ENCODE measurements around the gene LCN10. TPM values are rescaled to one million over a fixed set of nuclear protein-coding genes. Genes with fewer than 3 reads are reported as not detected.
"Not testable (repeated sequence)": the region's sequence is repeated elsewhere in the genome, so short reads cannot be mapped to it uniquely, and the experiment has no call there.

The LCN10 gene
- total RNA-seq, 5 donors from 2014 or later (not counting 1 experiment from before 2014, with no cell fraction given) = 1.3 to 2.8 (median 2.2) TPM

DNA sequence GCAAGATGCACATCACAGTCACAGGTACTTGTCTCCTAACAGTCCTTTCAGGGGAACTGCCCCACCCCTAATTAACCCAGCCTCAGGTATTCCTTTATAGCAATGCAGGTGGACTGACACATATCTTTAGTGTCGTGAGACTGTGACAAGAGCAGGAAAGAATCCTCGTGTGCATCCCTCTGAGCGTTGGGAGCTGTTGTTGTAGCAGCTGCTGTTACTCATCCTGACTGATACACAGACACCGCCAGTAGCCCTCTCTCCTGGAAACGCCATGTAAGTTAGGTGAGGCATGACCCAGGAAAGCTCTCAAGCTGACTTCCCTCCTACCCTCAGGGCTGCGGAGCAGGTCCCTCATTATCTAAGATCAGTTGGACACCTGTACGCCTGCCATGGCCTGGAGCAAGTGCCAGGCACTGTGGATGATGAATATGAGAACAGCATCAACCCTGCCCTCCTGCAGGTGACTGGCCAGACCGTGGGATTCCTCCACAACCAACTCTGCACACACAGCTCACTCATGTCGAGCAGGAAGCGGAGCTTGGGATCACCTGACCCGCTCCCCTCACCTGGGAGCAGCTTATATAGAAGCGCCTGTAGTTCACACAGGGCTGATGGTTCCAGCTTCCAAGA, 31.8 kb upstream of the LCN10 start:
- 87% methylated on average over 8 of the region's 12 CpGs for WGBS (ENCODE audit: insufficient coverage)
- POLR2A ChIA-PET = no interaction called here
- DNase-seq = no peak

DNA sequence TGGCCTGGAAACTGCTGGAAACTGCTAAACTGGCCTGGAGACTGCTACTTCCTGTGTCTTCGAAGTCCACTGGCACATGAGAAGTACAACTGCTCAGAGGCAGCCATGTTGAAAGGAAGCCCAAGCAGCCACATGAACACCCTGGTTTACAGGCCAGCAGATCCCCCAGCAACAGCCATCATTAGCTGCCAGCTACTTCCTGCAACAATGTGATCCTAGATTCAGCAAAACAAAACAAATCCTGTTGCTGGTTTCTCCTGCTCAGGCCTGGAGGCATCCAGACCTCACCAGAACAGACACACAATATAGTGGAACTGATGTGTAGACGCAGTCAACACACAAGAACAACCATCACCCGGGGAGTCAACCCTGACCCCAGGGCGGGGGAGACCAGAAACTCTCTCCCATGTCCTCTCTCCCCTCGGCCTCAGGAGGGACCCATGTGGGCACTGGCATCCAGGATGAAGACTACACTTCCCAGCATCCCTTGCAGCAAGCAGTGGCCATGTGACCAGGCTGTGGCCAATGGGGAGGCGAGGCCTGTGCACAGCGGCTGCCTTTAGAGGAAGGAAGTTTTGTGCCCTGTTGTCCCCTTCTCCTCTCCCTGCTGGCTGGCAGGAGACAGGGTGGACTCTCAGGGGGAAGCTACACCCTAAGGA, 30.8 kb upstream of the LCN10 start:
- Histone ChIP-seq H3K9me3 (no peaks in the 10 kb centered on the region), H3K27me3 (replicated peaks in 1 of 2; ENCODE audit: control insufficient read depth in 2 of 2, extremely low read depth in 1 of 2, insufficient read depth in 2 of 2, low read length in 1 of 2) (peaks cover 0 to 31% of the 10 kb centered on the region in 2 experiments), H3K36me3 (ENCODE audit: control insufficient read depth in 2 of 2, extremely low read depth in 1 of 2, insufficient read depth in 1 of 2, low read length in 1 of 2) (no peaks in the 10 kb centered on the region), H3K4me3 (ENCODE audit: control insufficient read depth in 1 of 2, extremely low read depth in 1 of 2, low read length in 1 of 2) (no peak overlapping the region), H3K27ac (ENCODE audit: low read length) (no peak overlapping the region), H3K4me1 (ENCODE audit: control insufficient read depth in 1 of 2, extremely low read depth in 1 of 2, insufficient read depth in 2 of 2, low read length in 2 of 2) (peaks cover 0 to 4% of the 10 kb centered on the region in 2 experiments)
- Mint-ChIP-seq H3K27me3 (peaks cover 8 to 24% of the 10 kb centered on the region in 2 donors), H3K4me1 (peaks cover 0 to 5% (median 2%) of the 10 kb centered on the region in 3 donors), H3K27ac (peak overlapping the region in 1 of 2 donors; percentile 39), H3K9me3 (peaks cover 0 to 6% (median 0%) of the 10 kb centered on the region in 3 donors), H3K36me3 (no peaks in the 10 kb centered on the region), H3K4me3 (no peak overlapping the region)
- POLR2A ChIA-PET = no interaction called here
- DNase-seq (peak in 1 of 35 experiments; percentile 10), ATAC-seq (replicated peaks in 1 of 4) (peak; percentile 37 to 71 (median 44))
- CTCF ChIA-PET = no interaction called here
- WGBS (ENCODE audit: insufficient coverage) = 62% methylated on average over 5 of the region's 7 CpGs

More for the DNA sequence above, 31.8 kb upstream of the LCN10 start:
- no peak for ATAC-seq (replicated peaks in 1 of 4)
- H3K4me1 ChIP-seq (ENCODE audit: control insufficient read depth in 1 of 2, extremely low read depth in 1 of 2, insufficient read depth in 2 of 2, low read length in 2 of 2) = peaks cover 0 to 4% of the 10 kb centered on the region in 2 experiments
- H3K4me1 Mint-ChIP-seq = peaks cover 0 to 5% (median 2%) of the 10 kb centered on the region in 3 donors
- peaks cover 0 to 6% (median 0%) of the 10 kb centered on the region in 3 donors for H3K9me3 Mint-ChIP-seq
- CTCF ChIA-PET = interaction anchor here in 1 of 2 donors (0.7 kb wide), 1 partner anchor 66 kb away, joined by 3 read pairs; no protein-coding TSS in a partner anchor
- H3K36me3 Mint-ChIP-seq = no peaks in the 10 kb centered on the region
- H3K27ac ChIP-seq (ENCODE audit: low read length) = no peak overlapping the region
- H3K4me3 Mint-ChIP-seq = no peak overlapping the region
- H3K27ac Mint-ChIP-seq = no peak overlapping the region
- H3K4me3 ChIP-seq (ENCODE audit: control insufficient read depth in 1 of 2, extremely low read depth in 1 of 2, low read length in 1 of 2) = no peak overlapping the region
- H3K36me3 ChIP-seq (ENCODE audit: control insufficient read depth in 2 of 2, extremely low read depth in 1 of 2, insufficient read depth in 1 of 2, low read length in 1 of 2) = no peaks in the 10 kb centered on the region
- H3K27me3 ChIP-seq (replicated peaks in 1 of 2; ENCODE audit: control insufficient read depth in 2 of 2, extremely low read depth in 1 of 2, insufficient read depth in 2 of 2, low read length in 1 of 2) = peaks cover 0 to 34% of the 10 kb centered on the region in 2 experiments
- no peaks in the 10 kb centered on the region for H3K9me3 ChIP-seq
- peaks cover 11 to 30% of the 10 kb centered on the region in 2 donors for H3K27me3 Mint-ChIP-seq

- peaks cover 6 to 17% of the 10 kb centered on the region in 2 donors for H3K27me3 Mint-ChIP-seq
- peaks cover 0 to 6% (median 0%) of the 10 kb centered on the region in 3 donors for H3K9me3 Mint-ChIP-seq
- H3K4me3 Mint-ChIP-seq = no peak overlapping the region
- Histone ChIP-seq H3K27ac (ENCODE audit: low read length) (no peak overlapping the region), H3K4me1 (ENCODE audit: control insufficient read depth in 1 of 2, extremely low read depth in 1 of 2, insufficient read depth in 2 of 2, low read length in 2 of 2) (peaks cover 0 to 5% of the 10 kb centered on the region in 2 experiments), H3K4me3 (ENCODE audit: control insufficient read depth in 1 of 2, extremely low read depth in 1 of 2, low read length in 1 of 2) (no peak overlapping the region), H3K9me3 (no peaks in the 10 kb centered on the region), H3K27me3 (replicated peaks in 1 of 2; ENCODE audit: control insufficient read depth in 2 of 2, extremely low read depth in 1 of 2, insufficient read depth in 2 of 2, low read length in 1 of 2) (peaks cover 0 to 28% of the 10 kb centered on the region in 2 experiments), H3K36me3 (ENCODE audit: control insufficient read depth in 2 of 2, extremely low read depth in 1 of 2, insufficient read depth in 1 of 2, low read length in 1 of 2) (no peaks in the 10 kb centered on the region)
- CTCF ChIA-PET = interaction anchor here in 1 of 2 donors (0.7 kb wide), 1 partner anchor 12 kb away, joined by 4 read pairs; no protein-coding TSS in a partner anchor
- no CpG with 5 or more reads among the region's 3 CpGs for WGBS (ENCODE audit: insufficient coverage)
- ATAC-seq (replicated peaks in 1 of 4) (no peak), DNase-seq (no peak)
- no peak overlapping the region for H3K27ac Mint-ChIP-seq
- POLR2A ChIA-PET = no interaction called here
- H3K36me3 Mint-ChIP-seq = no peaks in the 10 kb centered on the region
- H3K4me1 Mint-ChIP-seq = peaks cover 2 to 7% (median 7%) of the 10 kb centered on the region in 3 donors
These were observed 29.2 kb upstream of the LCN10 start for GRCh38 chr9:136771907-136772415.

DNA sequence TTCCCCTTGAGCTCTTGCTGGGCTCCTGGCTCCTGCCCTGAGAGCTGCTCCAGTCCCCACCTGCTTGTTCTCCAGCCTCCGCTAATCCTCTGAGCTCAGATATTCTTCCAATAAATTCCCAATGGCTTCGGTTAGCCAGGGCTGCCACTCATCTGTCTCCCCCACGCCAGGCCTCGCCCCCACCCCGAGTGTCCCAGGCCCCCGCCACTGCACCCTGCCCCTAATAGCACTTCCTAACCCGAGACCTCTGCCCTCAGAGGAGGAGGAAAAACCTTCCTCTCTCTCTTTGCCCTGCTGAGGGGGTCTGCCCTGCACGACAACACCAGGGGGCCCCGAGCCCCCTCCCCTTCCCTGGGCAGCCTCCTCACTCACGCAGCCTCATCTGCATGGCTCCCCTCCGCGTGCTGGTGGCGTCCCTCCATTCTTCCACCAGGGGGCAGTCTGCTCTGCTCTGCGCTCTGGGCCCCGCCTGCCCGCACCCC, 27.0 kb upstream of the LCN10 start:
- no peak overlapping the region for H3K27ac Mint-ChIP-seq
- Histone ChIP-seq H3K27me3 (replicated peaks in 1 of 2; ENCODE audit: control insufficient read depth in 2 of 2, extremely low read depth in 1 of 2, insufficient read depth in 2 of 2, low read length in 1 of 2) (peaks cover 0 to 21% of the 10 kb centered on the region in 2 experiments), H3K4me3 (ENCODE audit: control insufficient read depth in 1 of 2, extremely low read depth in 1 of 2, low read length in 1 of 2) (no peak overlapping the region), H3K9me3 (no peaks in the 10 kb centered on the region), H3K4me1 (ENCODE audit: control insufficient read depth in 1 of 2, extremely low read depth in 1 of 2, insufficient read depth in 2 of 2, low read length in 2 of 2) (peaks cover 0 to 12% of the 10 kb centered on the region in 2 experiments), H3K36me3 (ENCODE audit: control insufficient read depth in 2 of 2, extremely low read depth in 1 of 2, insufficient read depth in 1 of 2, low read length in 1 of 2) (no peaks in the 10 kb centered on the region), H3K27ac (ENCODE audit: low read length) (no peak overlapping the region)
- WGBS (ENCODE audit: insufficient coverage) = no CpG with 5 or more reads among the region's 16 CpGs
- no peaks in the 10 kb centered on the region for H3K36me3 Mint-ChIP-seq
- POLR2A ChIA-PET = no interaction called here
- H3K4me3 Mint-ChIP-seq = peak overlapping the region in 1 of 3 donors; percentile 44
- H3K4me1 Mint-ChIP-seq = peaks cover 5 to 16% (median 11%) of the 10 kb centered on the region in 3 donors
- peak; percentile 65 to 83 (median 72) for ATAC-seq (replicated peaks in 1 of 4)
- CTCF ChIA-PET = no interaction called here
- H3K27me3 Mint-ChIP-seq = peaks cover 10 to 17% of the 10 kb centered on the region in 2 donors
- DNase-seq = peak in 27 of 35 experiments; percentile 22 to 72 (median 42)
- H3K9me3 Mint-ChIP-seq = peaks cover 0 to 6% (median 0%) of the 10 kb centered on the region in 3 donors

DNA sequence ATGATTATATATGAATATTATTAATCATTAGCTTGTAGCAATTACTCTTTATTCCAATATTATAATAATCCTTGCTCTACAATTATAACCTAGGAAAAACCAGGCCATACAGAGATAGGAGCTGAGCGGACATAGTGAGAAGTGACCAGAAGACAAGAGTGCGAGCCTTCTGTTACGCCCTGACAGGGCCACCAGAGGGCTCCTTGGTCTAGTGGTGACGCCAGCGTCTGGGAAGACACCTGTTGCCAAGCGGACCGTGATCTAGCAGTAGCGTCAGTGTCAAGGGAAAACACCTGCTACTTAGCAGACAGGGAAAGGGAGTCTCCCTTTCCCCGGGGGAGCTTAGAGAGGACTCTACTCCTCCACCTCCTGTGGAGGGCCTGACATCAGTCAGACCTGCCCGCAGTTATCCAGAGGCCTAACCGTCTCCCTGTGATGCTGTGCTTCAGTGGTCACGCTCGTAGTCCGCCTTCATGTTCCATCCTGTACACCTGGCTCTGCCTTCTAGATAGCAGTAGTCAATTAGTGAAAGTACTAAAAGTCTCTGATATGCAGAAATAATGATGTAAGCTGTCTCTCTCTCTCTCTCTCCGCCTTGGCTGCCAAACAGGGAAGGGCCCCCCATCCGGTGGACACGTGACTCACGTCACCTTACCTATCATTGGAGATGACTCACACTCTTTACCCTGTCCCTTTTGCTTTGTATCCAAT, 23.8 kb upstream of the LCN10 start:
- CTCF ChIA-PET = interaction anchor here in 1 of 2 donors (0.6 kb wide), 1 partner anchor 656 kb away, joined by 5 read pairs; the partner anchor contains the start of genes EXD3 and NOXA1
- POLR2A ChIA-PET; H3K9me3 ChIP-seq; H3K27ac ChIP-seq (ENCODE audit: low read length); H3K9me3 Mint-ChIP-seq; H3K36me3 Mint-ChIP-seq; H3K4me3 ChIP-seq (ENCODE audit: control insufficient read depth in 1 of 2, extremely low read depth in 1 of 2, low read length in 1 of 2); H3K36me3 ChIP-seq (ENCODE audit: control insufficient read depth in 2 of 2, extremely low read depth in 1 of 2, insufficient read depth in 1 of 2, low read length in 1 of 2): not testable (repeated sequence)
- peak overlapping the region; percentile 20 to 68 for H3K27ac Mint-ChIP-seq
- ATAC-seq (replicated peaks in 1 of 4) (peak in 2 of 4 experiments; percentile 40 to 48), DNase-seq (peak in 12 of 35 experiments; percentile 10 to 65 (median 22))
- peaks cover 0 to 44% of the 10 kb centered on the region in 2 experiments for H3K27me3 ChIP-seq (replicated peaks in 1 of 2; ENCODE audit: control insufficient read depth in 2 of 2, extremely low read depth in 1 of 2, insufficient read depth in 2 of 2, low read length in 1 of 2)
- WGBS (ENCODE audit: insufficient coverage) = 59% methylated on average over 6 of the region's 18 CpGs
- H3K27me3 Mint-ChIP-seq = peaks cover 10 to 14% of the 10 kb centered on the region in 2 donors
- H3K4me1 ChIP-seq (ENCODE audit: control insufficient read depth in 1 of 2, extremely low read depth in 1 of 2, insufficient read depth in 2 of 2, low read length in 2 of 2) = peaks cover 0 to 16% of the 10 kb centered on the region in 2 experiments
- peak overlapping the region; percentile 30 to 59 (median 53) for H3K4me3 Mint-ChIP-seq
- peaks cover 5 to 16% (median 11%) of the 10 kb centered on the region in 3 donors for H3K4me1 Mint-ChIP-seq
